ENCODE results near the gene ABHD18. TPM values are rescaled to one million over a fixed set of nuclear protein-coding genes. Genes with fewer than 3 reads are reported as not detected.
A peak's percentile ranks its signal among the peaks of the same experiment; 100 is the strongest.
"Not testable (repeated sequence)": the region's sequence is repeated elsewhere in the genome, so short reads cannot be mapped to it uniquely, and the experiment has no call there.

The ABHD18 gene
- polyA plus RNA-seq, 2 of the 4 experiments (the other 2 are of a cell fraction): 4.5 to 5.1 TPM

GRCh38 chr4:128051229-128051628, 86.0 kb downstream of the ABHD18 start:
- ATAC-seq, FAIRE-seq: not testable (repeated sequence)

GRCh38 chr4:128054907-128055306, 89.7 kb downstream of the ABHD18 start:
- ATAC-seq; POLR2A ChIA-PET; H3K4me2 ChIP-seq; H3K9me3 ChIP-seq; H3K4me3 ChIP-seq; CTCF ChIA-PET; H3K27ac ChIP-seq; H3K4me1 ChIP-seq; FAIRE-seq; DNase-seq (ENCODE audit: low read depth in 1 of 2, low spot score in 1 of 2): not testable (repeated sequence)
- WGBS (ENCODE audit: missing lambda C conversion rate): 89% methylated on average over 9 of the region's 9 CpGs

More at GRCh38 chr4:128051229-128051628, 86.0 kb downstream of the ABHD18 start:
- not testable (repeated sequence) for H3K4me3 ChIP-seq, H3K4me1 ChIP-seq, H3K4me2 ChIP-seq, H3K9me3 ChIP-seq, H3K27ac ChIP-seq
- peak in 1 of 2 experiments; percentile 19 for DNase-seq (ENCODE audit: low read depth in 1 of 2, low spot score in 1 of 2)
- POLR2A ChIA-PET: interaction anchor here (1.1 kb wide), 1 partner anchor 10 kb away, joined by 4 read pairs; the partner anchor contains the start of gene LARP1B
- CTCF ChIA-PET: interaction anchor here (0.8 kb wide), 1 partner anchor 90 kb away, joined by 3 read pairs; no protein-coding TSS in a partner anchor
- TF ChIP-seq RAD21 (conservative IDR thresholded peaks at IDR 0.05 in 1 of 2, IDR thresholded peaks at IDR 0.05 in 1 of 2) (peak; percentile 32 to 37; a peak in 3 of 5 replicates), CTCF (IDR thresholded peaks at IDR 0.05) (0 out of 3 replicates have a peak, but pooled peaks have one; percentile 15)
- 60% methylated on average over 6 of the region's 10 CpGs for WGBS (ENCODE audit: missing lambda C conversion rate)

- H3K27ac ChIP-seq; H3K9me3 ChIP-seq; ATAC-seq; POLR2A ChIA-PET; FAIRE-seq; H3K4me3 ChIP-seq; H3K4me1 ChIP-seq; DNase-seq (ENCODE audit: low read depth in 1 of 2, low spot score in 1 of 2); CTCF ChIA-PET; H3K4me2 ChIP-seq: not testable (repeated sequence)
- TF ChIP-seq ZC3H11A (IDR thresholded peaks at IDR 0.05): peak; percentile 45
- WGBS (ENCODE audit: missing lambda C conversion rate): 89% methylated on average over 10 of the region's 10 CpGs
These were observed 90.4 kb downstream of the ABHD18 start for GRCh38 chr4:128055441-128056206.

GRCh38 chr4:128056396-128056795, 91.2 kb downstream of the ABHD18 start:
- H3K4me3 ChIP-seq: no peak overlapping the region
- H3K9me3 ChIP-seq: no peaks in the 10 kb centered on the region
- TF ChIP-seq REST (IDR thresholded peaks at IDR 0.05): no peak
- H3K27ac ChIP-seq: no peak overlapping the region
- H3K4me1 ChIP-seq: no peaks in the 10 kb centered on the region
- ChIA-PET CTCF (no interaction called here), POLR2A (no interaction called here)
- ATAC-seq (no peak), FAIRE-seq (no peak), DNase-seq (ENCODE audit: low read depth in 1 of 2, low spot score in 1 of 2) (no peak)
- no peak overlapping the region for H3K4me2 ChIP-seq

- H3K9me3 ChIP-seq: no peaks in the 10 kb centered on the region
- peak overlapping the region; percentile 99 for H3K27ac ChIP-seq
- DNase-seq (ENCODE audit: low read depth in 1 of 2, low spot score in 1 of 2) (no peak), FAIRE-seq (no peak), ATAC-seq (no peak)
- 29% methylated on average over 21 of the region's 21 CpGs for WGBS (ENCODE audit: missing lambda C conversion rate)
- 0 out of 3 replicates have a peak, but pooled peaks cover 8% of the 10 kb centered on the region for H3K4me1 ChIP-seq
- ChIA-PET POLR2A (interaction anchor here (1.0 to 2.9 kb wide), 7 partner anchors 9 to 469 kb away, joined by 3 to 24 read pairs (median 4); partner anchors contain the start of genes ABHD18, MFSD8 and PLK4), CTCF (interaction anchor here (0.8 to 1.0 kb wide), 2 partner anchors 11 to 39 kb away, joined by 3 read pairs; no protein-coding TSS in a partner anchor)
- peak overlapping the region; percentile 87 for H3K4me2 ChIP-seq
- H3K4me3 ChIP-seq: peak overlapping the region; percentile 75
- TF ChIP-seq HOXB5 (CRISPR knock-in tag; IDR thresholded peaks at IDR 0.05): no peak
- TF ChIP-seq NFE2L2 (conservative IDR thresholded peaks at IDR 0.05; ENCODE audit: low read length): no peak
- TF ChIP-seq POLR2A (IDR thresholded peaks at IDR 0.05; ENCODE audit: low read length): no peak
- TF ChIP-seq CTCF (IDR thresholded peaks at IDR 0.05): no peak
- no peak for TF ChIP-seq PBX3 (IDR thresholded peaks at IDR 0.05)
- no peak for TF ChIP-seq RFX5 (IDR thresholded peaks at IDR 0.05)
- TF ChIP-seq FOSB (CRISPR knock-in tag; IDR thresholded peaks at IDR 0.05): no peak
- TF ChIP-seq CHD2 (IDR thresholded peaks at IDR 0.05; ENCODE audit: low read length, partially characterized antibody): no peak
- no peak for TF ChIP-seq ATOH8 (CRISPR knock-in tag; IDR thresholded peaks at IDR 0.05; ENCODE audit: low read depth)
These were observed 95.0 kb downstream of the ABHD18 start for GRCh38 chr4:128060121-128060698.
